ENCODE measurements around the gene SPDEF. TPM values are rescaled to one million over a fixed set of nuclear protein-coding genes. Genes with fewer than 3 reads are reported as not detected.

SPDEF gene
- total and polyA plus RNA-seq, 2 of the 13 experiments (the other 11 are each of a cell fraction or from before 2014, with no cell fraction given): not detected

GRCh38 chr6:34560366-34561226 lies 4.5 kb upstream of the SPDEF start (continued):
- no peak for TF ChIP-seq E2F2 (CRISPR knock-in tag; IDR thresholded peaks at IDR 0.05; ENCODE audit: borderline replicate concordance)
- no peak for TF ChIP-seq ZBTB14 (CRISPR knock-in tag; IDR thresholded peaks at IDR 0.05)
- TF ChIP-seq KLF11 (CRISPR knock-in tag; IDR thresholded peaks at IDR 0.05): 0 out of 2 replicates have a peak, but pooled peaks have one; percentile 29
- no peak for TF ChIP-seq MTF1 (CRISPR knock-in tag; IDR thresholded peaks at IDR 0.05)
- no peak for TF ChIP-seq GPN1 (CRISPR knock-in tag; IDR thresholded peaks at IDR 0.05; ENCODE audit: borderline replicate concordance)
- no peak for TF ChIP-seq NBN (conservative IDR thresholded peaks at IDR 0.05)
- peak; percentile 10 for TF ChIP-seq SKI (IDR thresholded peaks at IDR 0.05; ENCODE audit: partially characterized antibody)
- no peak for TF ChIP-seq ZNF674 (CRISPR knock-in tag; IDR thresholded peaks at IDR 0.05; ENCODE audit: low read depth)
- TF ChIP-seq MEIS1 (CRISPR knock-in tag; IDR thresholded peaks at IDR 0.05; ENCODE audit: borderline replicate concordance): peak; percentile 98; the same call in 1 of the 2 replicates
- TF ChIP-seq HCFC1 (IDR thresholded peaks at IDR 0.05; ENCODE audit: low read depth, low read length): no peak
- TF ChIP-seq GMEB2 (CRISPR knock-in tag; IDR thresholded peaks at IDR 0.05; ENCODE audit: low read depth): no peak
- peak; percentile 28; the same call in 1 of the 2 replicates for TF ChIP-seq GMEB1 (CRISPR knock-in tag; IDR thresholded peaks at IDR 0.05; ENCODE audit: borderline replicate concordance)
- TF ChIP-seq ZNF747 (CRISPR knock-in tag; IDR thresholded peaks at IDR 0.05; ENCODE audit: borderline replicate concordance): no peak
- TF ChIP-seq ZSCAN30 (CRISPR knock-in tag; IDR thresholded peaks at IDR 0.05): no peak
- TF ChIP-seq POLR2G (IDR thresholded peaks at IDR 0.05; ENCODE audit: low read depth, low read length): no peak
- TF ChIP-seq KMT2B (CRISPR knock-in tag; IDR thresholded peaks at IDR 0.05): no peak
- no peak for TF ChIP-seq DDIT3 (CRISPR knock-in tag; IDR thresholded peaks at IDR 0.05)
- no peak for TF ChIP-seq CHD4 (IDR thresholded peaks at IDR 0.05; ENCODE audit: borderline replicate concordance, low read length)
- TF ChIP-seq ZNF850 (CRISPR knock-in tag; conservative IDR thresholded peaks at IDR 0.05): no peak
- TF ChIP-seq ZNF335 (CRISPR knock-in tag; IDR thresholded peaks at IDR 0.05): 0 out of 2 replicates have a peak, but pooled peaks have one; percentile 57
- no peak for TF ChIP-seq ZFP82 (CRISPR knock-in tag; IDR thresholded peaks at IDR 0.05; ENCODE audit: borderline replicate concordance)
- TF ChIP-seq RORA (CRISPR knock-in tag; IDR thresholded peaks at IDR 0.05): no peak
- no peak for TF ChIP-seq ZMAT5 (CRISPR knock-in tag; IDR thresholded peaks at IDR 0.05; ENCODE audit: borderline replicate concordance, low read depth)
- TF ChIP-seq CEBPG (CRISPR knock-in tag; IDR thresholded peaks at IDR 0.05): no peak
- no peak for TF ChIP-seq SMC3 (IDR thresholded peaks at IDR 0.05; ENCODE audit: low read length)

Data from HepG2 (cell line).